A673 (cell line): ENCODE measurements around the gene LSM8.

Experiments
- CTCF ChIP-seq: fragments of 300-800, 200-600 bp; sonication (generic); conservative IDR thresholded peaks from 2 replicates; pipeline ENCODE4 v1.5.1; 2017; ENCODE audit warnings: low read depth, mild to moderate bottlenecking, antibody characterized with exemption, low read length, moderate library complexity, mixed read lengths
- EZH2 ChIP-seq: fragments of 200-600 bp; sonication (generic); IDR thresholded peaks from 2 replicates; pipeline ENCODE4 v1.6.1; 2017; ENCODE audit warnings: borderline replicate concordance, low read depth, mild to moderate bottlenecking, mixed read lengths, antibody characterized with exemption, low read length; ENCODE audit not compliant: poor library complexity, severe bottlenecking

DNA sequence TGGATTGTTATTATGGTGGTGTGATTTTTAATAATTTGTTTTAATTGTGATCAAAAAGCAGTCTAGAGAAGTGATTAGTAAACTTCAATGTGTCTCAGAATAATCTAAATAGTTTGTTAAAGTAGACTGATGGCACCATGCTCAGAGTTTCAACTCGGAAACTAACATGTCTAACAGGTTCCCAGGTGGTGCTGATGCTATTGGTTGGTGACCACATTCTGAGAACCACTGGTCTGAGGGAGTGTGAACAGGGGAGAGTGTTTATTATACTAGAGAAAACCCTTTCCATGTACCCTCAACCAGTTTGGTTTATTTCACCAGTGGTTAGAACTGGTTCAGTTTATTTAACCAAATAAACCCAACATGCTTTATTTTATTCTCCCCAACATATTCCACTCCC lies 42.0 kb upstream of the LSM8 start:
- TF ChIP-seq CTCF (no peak), EZH2 (no peak)
